ENCODE measurements around the gene STARD13.

STARD13 gene

GRCh38 chr13:33137721-33138120, 147.8 kb downstream of the STARD13 start:
- DNase-seq: no peak

GRCh38 chr13:33135097-33135496, 150.5 kb downstream of the STARD13 start:
- DNase-seq: no peak

- DNase-seq: no peak
Measured at GRCh38 chr13:33134213-33134612, 151.3 kb downstream of the STARD13 start.

- DNase-seq: no peak
Measured at GRCh38 chr13:33132644-33133440, 152.7 kb downstream of the STARD13 start.

GRCh38 chr13:33129886-33130285, 155.7 kb downstream of the STARD13 start:
- no peak for DNase-seq

- DNase-seq: no peak
Measured at GRCh38 chr13:33129094-33129832, 156.3 kb downstream of the STARD13 start.

GRCh38 chr13:33128134-33128533, 157.4 kb downstream of the STARD13 start:
- DNase-seq: no peak

- no peak for DNase-seq
Measured at GRCh38 chr13:33127009-33127551, 158.5 kb downstream of the STARD13 start.

GRCh38 chr13:33125821-33126570, 159.6 kb downstream of the STARD13 start:
- no peak for DNase-seq

- peak in 1 of 2 donors; percentile 29 for DNase-seq
Measured at GRCh38 chr13:33123066-33123859, 162.3 kb downstream of the STARD13 start.

GRCh38 chr13:33119856-33120543, 165.6 kb downstream of the STARD13 start:
- no peak for DNase-seq

- DNase-seq: no peak
Measured at GRCh38 chr13:33119022-33119781, 166.4 kb downstream of the STARD13 start.

GRCh38 chr13:33116321-33117010, 169.1 kb downstream of the STARD13 start:
- no peak for DNase-seq

GRCh38 chr13:33115274-33115673, 170.3 kb downstream of the STARD13 start:
- no peak for DNase-seq

GRCh38 chr13:33114146-33114545, 171.4 kb downstream of the STARD13 start:
- DNase-seq: no peak

- DNase-seq: no peak
Measured at GRCh38 chr13:33112766-33113165, 172.8 kb downstream of the STARD13 start.

- no peak for DNase-seq
Measured at GRCh38 chr13:33111414-33112110, 174.0 kb downstream of the STARD13 start.

- no peak for DNase-seq
Measured at GRCh38 chr13:33110713-33111413, 174.7 kb downstream of the STARD13 start.

- no peak for DNase-seq
Measured at GRCh38 chr13:33110386-33110712, 175.2 kb downstream of the STARD13 start.
